GM18505 (cell line): Measurements from ENCODE around the gene HSF4.
A peak's percentile ranks its signal among the peaks of the same experiment; 100 is the strongest.

Experiments
- ATAC-seq: cut with Tn5 transposase; IDR thresholded peaks from one replicate; pipeline ENCODE4 v1.9.1; 2021; ENCODE audit not compliant: unreplicated experiment
- POLR2A ChIP-seq: IDR thresholded peaks from 4 replicates; pipeline ENCODE4 v1.6.1; 2011; ENCODE audit warnings: borderline replicate concordance; ENCODE audit not compliant: insufficient read depth, insufficient read length; ENCODE audit errors: extremely low read depth

The HSF4 gene

DNA sequence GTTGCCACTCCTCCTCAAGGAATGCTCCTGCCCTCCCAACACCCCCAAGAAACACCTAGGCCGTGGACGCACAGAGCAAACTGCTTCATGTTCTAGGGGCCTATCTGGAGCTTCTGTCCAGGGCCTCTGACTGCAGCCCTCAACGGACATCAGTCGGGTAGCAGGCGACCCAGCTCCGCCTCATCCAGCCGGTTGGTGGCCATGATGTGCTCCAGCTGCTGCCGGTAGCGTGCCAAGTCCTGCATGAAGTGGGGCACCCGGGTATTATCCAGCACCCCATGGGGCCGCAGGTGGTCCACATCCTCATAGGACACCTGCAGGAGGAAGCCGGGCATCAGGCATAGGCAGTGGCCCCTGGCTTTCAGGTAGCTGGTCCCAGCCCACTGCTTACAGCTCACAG, 12.1 kb downstream of the HSF4 start:
- no peak for ATAC-seq
- TF ChIP-seq POLR2A: no peak

DNA sequence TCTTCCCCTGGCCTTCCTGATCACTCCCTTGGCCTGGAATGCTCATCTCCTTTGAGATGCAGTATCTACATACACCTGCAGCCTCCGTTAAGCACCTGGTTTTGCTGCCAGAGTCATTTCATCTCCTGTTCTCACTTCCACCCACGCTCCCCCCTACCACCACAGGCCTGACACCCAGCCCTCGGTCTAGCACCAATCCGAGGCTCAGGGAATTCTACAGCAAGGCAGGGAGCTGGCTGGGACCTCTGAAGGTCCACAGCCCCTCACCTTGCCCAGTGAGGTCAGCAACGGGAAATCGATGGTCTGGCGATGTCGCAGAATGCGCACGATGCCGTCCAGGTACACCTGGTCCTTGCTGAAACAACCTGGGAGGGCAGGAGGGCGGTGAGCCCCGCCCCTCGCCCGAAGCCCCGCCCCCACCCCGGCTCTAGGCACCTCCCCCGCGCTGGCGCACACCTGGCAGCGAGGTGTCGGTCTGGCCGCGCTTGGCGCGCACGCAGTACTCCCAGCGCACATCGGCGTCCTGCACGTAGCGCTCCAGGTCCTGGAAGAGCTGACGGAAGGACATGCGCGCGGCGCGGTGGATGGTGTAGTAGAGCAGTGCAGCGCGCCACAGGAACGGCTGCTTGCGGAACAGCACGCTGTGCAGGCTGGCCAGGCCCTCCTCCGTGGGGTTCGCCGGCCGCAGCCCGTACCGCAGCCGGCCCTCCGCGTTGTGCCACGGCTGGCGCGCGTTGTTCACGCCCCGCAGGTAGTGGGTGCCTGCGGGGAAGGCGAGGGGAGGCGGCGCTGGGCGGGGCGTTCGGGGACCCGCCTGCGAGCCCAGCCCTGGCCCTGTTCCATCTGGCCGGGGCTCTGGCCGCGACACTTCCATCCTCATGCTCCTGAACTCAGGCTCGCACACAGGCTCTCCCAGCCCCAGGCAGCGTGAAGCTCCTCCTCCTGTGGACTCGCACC, 13.5 kb downstream of the HSF4 start:
- TF ChIP-seq POLR2A: no peak
- no peak for ATAC-seq

DNA sequence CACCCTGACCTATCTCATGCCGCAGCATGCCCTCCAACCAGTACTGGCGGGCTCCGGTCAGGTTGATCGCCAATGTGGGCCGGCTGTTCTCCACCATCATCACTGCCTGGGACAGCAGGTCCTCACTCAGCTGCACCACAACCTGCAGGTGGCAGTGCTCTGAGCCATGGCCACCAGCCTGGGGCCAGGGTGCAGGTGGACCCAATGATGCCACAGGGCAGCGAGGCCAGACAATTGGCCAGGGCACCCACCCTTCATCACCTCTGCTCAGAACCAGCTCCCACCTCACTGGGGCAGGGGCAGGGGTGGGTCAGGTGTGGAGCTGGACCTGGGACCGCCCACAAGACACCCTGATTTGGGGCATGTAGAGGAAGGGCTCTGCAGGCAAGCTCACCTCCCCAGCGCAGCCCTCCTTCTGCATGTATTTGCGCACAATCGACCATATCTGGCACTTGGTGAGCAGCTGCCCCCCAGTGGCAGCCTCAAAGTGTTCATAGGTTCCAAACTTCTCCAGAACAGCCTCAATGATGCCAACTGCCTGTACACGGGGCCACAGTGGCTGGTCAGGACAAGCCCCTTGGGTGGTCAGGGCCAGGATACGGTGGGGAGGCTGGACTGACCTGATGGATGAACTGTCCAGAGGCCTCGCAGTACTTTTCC, 15.0 kb downstream of the HSF4 start:
- no peak for ATAC-seq

DNA sequence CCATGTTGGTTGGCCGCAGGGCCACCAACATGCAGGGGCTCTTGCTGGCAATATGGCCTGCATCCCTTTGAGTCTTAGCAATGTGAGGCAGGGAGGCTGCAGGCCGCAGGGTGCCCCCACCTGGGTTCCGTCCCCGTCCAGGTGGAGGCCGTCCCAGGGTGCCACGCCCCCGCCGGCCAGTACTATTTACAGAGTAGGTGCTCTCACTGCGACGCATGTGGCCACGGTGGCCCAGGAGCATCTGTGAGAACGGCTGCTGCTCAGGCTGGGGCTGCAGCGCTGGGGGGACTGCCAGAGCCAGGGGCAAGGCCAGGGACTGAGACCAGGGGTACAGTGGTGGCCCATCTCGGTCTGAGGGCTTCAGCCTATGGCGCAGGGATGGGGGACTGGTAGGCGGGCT, 15.6 kb downstream of the HSF4 start:
- TF ChIP-seq POLR2A: no peak
- ATAC-seq: no peak

More for the DNA sequence above, 15.0 kb downstream of the HSF4 start:
- no peak for TF ChIP-seq POLR2A

DNA sequence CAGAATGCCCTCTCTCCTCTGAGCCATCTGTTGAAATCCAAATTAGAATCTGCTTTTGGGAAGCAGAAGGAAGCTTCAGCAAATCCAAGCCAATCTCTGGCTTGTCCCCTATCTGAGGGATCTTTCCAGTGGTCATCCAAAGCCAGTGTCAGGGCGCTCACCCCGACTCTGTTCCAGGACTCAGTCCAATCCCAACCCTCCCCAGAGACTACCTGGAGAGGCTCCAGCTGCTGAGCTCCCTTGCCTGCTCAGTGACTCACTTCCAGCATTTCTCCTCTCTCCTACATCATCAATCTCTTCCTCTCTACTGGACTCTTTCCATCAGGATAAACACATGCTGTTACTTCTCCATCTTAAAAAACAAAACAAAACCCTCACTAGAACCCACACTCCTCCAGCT, 16.8 kb downstream of the HSF4 start:
- no peak for ATAC-seq
- no peak for TF ChIP-seq POLR2A

DNA sequence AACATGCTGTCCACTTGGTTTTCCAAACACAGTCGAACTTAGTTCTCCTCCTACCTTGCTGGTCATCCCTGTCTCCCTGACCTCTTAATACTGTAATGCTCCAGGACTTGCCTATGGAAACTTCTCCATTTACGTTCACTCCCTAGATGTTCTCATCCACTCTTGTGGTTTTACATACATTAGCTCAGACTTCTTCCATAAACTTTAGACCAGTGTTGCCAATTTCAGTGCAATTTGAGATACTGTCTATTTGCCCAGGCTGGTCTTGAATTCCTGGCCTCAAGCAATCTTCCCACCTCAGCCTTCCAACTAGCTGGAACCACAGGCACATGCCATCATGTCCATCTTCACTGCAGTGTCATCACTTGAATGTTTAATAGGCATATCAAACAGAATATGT, 17.7 kb downstream of the HSF4 start:
- no peak for TF ChIP-seq POLR2A
- no peak for ATAC-seq

DNA sequence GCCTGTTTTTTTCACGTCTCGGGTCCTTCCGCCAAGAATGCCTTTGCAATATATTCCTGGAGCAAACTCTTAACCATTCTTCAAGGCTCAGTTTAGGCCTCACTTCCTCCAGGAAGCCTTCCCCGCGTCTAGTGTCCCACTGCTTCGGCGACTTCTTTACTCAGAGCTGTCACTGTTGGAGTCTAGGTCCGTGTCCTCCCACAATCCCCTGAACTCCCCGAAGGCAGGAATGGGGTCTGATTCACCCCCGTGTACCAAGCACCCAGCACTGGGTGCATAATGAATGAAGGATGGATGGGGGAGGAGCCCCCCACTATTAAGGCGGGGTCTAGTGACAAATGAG, 18.7 kb downstream of the HSF4 start:
- ATAC-seq: no peak
- peak; percentile 47 for TF ChIP-seq POLR2A

DNA sequence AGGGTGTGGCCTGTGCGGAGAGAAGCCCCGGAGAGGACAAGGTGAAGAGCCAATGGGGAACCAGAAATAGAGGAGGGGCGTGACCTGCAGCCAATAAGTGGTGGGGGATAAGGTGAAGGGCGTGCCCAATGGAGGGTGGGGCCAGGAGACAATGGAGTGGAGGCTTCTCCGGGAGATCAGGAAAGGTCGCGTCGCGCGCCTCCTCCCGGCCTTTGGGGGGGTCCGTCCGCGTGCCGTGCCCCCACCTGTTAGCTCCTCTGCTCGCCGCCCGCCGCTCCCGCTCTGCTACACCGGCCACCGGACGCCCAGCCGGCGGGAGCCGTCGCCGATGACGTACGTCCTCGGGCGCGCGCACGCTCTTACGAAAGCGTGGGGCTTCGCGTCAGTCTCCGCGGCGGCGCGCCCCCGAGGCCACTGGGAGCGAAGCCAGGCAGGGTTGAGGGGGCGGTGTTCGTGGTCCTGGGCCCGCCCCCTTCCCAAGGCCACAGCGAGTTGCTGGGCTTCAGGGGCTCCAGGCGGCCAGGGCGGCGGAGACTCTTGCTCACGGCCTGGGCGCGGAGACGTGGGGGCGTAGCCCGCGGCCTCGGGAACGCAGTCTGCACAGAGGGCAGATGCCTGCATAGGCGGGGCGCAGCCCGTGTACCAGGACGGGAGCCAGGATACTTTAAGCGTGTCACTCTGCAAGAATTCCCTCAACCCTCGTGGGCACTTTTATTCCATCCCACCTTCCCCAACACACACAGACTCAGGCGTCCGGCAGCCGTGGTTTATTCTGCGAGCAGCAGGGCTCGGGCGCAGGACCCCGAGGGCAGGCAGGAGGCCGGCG, 19.3 kb downstream of the HSF4 start, which contains the start of gene MATCAP1:
MATCAP1 (minus strand) TSS at position 337 of the 826 bp plus-strand sequence. CDS start 3,353 bp downstream, outside the sequence.
- TF ChIP-seq POLR2A: peak; percentile 56
- ATAC-seq: peak; percentile 90

DNA sequence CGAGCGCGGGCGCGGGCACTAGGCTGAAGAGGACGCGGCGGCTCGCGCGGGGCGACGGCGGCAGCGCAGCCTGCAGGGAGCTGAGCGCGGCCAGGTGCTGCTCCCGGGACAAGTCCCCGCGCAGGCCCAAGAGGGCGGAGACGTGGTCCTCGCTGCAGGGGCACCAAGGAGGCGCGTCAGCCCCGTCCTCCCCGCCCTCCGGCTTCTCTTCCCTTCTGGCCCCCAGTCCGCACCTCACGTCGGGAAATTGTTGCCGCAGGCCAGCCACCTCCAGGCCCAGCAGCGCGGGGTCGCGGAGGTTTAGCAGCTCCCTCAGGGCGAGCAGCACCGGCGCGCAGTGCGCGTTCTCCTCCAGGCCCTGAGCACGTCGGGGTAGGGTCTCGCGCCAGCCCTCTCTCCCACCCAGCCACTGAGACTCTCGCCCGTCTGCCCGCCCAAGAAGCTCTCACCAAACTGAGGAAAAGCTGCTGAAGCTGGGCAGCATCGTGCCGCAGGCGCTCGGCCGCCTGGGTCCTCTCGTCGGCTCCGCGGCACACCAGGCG, 20.0 kb downstream of the HSF4 start:
- peak; percentile 20 for ATAC-seq
- TF ChIP-seq POLR2A: no peak

DNA sequence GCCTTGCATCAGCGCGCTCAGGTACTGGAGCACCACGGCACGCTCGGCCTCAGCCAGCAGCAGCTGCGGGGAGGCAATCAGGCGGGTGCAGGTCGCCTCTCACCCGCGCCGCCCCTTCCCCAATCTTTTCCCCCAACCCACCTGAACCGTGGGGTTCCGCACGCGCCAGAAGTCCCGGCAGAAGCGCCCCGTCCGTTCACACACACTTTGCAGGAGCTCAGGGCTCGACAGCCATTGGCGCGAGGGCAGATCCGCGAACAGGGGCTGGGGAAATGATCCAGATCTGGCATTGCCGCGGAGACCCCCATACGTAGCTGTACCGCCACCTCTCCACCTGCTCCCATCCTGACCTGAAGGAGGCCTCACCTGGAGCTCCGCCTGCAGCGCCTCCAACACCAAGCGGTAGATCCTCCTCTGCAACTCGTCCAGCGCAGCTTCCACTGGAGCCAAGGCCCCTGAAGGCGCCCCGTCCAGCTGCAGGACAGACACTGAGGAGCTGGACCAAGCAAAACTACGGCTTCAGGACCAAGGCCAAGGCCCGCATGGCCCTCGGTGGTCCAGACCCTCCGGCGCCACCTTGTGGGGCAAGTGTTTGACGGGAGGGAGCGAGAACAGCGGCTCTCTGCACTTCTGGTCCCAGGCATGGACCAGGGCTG, 20.6 kb downstream of the HSF4 start:
- ATAC-seq: no peak
- TF ChIP-seq POLR2A: no peak

DNA sequence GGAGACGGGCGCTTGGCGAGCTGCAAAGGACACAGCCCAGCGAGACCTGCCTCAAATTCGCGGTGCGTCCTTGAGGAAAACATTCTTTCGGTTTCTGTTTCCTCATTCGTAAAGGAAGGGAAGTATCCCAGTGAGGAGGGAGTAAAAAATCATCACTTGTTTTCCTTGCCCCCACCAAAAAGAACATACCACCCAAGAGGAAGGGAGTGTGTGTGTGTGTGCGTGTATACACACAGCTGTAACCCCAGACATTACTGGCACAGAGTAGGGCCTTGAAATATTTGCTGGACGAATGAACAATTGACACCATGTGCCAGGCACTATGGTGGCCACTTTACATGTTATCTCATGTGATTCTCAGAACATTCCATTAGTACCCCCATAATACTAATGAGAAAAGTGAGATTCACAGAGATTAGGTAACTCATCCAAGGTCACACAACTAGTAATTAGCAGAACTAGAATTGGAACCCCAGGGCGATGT, 21.1 kb downstream of the HSF4 start:
- no peak for TF ChIP-seq POLR2A
- ATAC-seq: no peak

DNA sequence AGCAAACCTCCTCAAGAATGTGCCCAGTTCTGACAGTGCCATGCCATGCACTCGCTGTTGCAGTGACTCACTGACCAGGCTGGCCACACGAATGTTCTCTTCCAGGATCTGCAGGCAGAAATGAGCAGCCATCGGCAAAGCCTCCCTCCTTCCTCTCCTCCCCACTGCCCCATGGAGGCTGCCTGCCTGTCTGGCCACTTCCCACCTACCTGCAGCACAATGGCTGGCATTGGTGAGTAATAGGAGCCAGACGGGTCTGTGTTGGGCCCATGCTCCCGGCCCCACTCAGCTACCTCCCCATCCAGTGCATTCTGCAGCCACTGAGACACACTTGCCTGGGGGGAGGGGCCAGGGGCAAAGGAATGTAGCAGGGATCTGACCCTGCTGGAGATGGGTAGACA, 22.0 kb downstream of the HSF4 start:
- no peak for TF ChIP-seq POLR2A
- no peak for ATAC-seq

DNA sequence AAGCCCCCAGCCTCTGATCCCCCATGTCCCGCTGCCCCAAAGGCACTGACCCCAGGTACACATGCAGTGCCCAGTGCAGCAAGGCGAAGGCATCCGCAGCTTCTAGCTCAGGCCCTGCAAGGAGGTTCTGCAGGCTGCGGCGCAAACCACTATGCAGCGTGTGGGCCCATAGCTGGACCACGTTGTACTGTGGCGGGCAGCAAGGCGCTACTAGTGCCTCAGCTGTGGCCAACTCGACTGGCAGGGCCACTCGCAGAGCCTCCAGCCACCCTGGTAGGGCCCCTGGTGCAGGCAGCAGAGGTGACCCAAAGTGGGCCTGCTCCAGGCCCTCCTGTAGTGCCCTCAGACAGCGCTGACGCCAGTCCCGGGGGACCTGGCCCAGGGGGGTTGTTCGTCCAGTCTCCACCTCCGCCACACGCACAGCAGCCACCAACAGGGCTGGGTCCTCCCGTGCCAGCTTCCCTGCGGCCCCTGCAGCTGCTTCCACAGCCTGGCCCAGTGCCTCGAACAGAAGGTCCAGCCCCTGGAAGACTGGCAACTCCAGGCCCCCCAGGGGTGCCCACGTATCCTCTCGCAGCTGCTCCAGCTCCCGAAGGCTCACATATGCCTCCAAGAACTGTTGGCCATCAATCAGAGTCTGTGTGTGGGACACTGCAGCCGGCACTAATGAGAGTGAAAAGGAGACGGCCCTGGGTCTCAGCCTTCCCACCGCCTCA, 22.8 kb downstream of the HSF4 start:
- no peak for TF ChIP-seq POLR2A
- no peak for ATAC-seq

DNA sequence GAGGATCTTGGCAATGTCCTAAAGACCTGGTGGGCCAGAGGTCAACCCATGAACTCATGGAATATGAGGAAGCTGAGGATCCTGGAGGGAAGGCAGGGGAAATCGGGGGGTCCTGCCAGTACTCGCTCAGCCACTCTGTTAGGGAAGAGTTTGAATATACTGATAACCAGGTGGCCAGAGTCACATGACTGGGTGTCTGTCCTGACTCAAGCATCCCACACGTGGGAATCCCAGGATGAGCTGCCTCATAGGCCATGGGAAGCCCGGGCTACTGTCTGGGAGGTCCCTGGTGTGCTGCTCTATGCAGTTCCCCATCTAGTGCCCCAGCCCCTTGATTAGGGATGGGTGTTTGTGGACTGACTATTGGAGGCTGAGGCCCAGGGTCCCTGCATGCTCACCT, 23.8 kb downstream of the HSF4 start:
- no peak for ATAC-seq
- TF ChIP-seq POLR2A: no peak
